IMR-90 (cell line): Measurements from ENCODE around the gene CD27. TPM values are rescaled to one million over a fixed set of nuclear protein-coding genes. Genes with fewer than 3 reads are reported as not detected.

Experiments
- ATAC-seq: fragments of 200-7000 bp; cut with Tn5 transposase; 2 replicates; pipeline ENCODE4 v1.9.1; 2020; ENCODE audit warnings: low read depth, mild to moderate bottlenecking, moderate library complexity
- BruUV-seq: library from RNA; stranded (reverse); fragments of 400-500 nt; replicated peaks from 2 replicates; lab custom pipeline; 2021; lab: Mats Ljungman, UMichigan
- CTCF ChIA-PET: fragments of 300-600 bp; formaldehyde crosslinking; extraction: SDS; loops from one replicate; lab custom pipeline; 2021; ENCODE audit warnings: antibody characterized with exemption; lab: Yijun Ruan, JAX
- POLR2A ChIA-PET: fragments of 300-600 bp; sonication (Branson Sonifier 250); formaldehyde crosslinking; loops from one replicate; lab custom pipeline; 2022; ENCODE audit warnings: antibody characterized with exemption; ENCODE audit not compliant: unreplicated experiment; lab: Charles Lee
- DNase-seq: peaks from one replicate; pipeline ENCODE4 v3.0.0; 2013
- H2AFZ ChIP-seq: replicated peaks from 2 replicates; pipeline ENCODE3; 2013; ENCODE audit warnings: low read length, mild to moderate bottlenecking; ENCODE audit not compliant: poor library complexity
- H2AK5ac ChIP-seq: 2 replicates; pipeline ENCODE4 v1.6.1; 2013; ENCODE audit warnings: low read depth, low read length, inconsistent platforms
- H2AK9ac ChIP-seq: replicated peaks from 2 replicates; pipeline ENCODE3; 2013; ENCODE audit warnings: mild to moderate bottlenecking, low read depth, low read length, moderate library complexity; ENCODE audit not compliant: poor library complexity
- H2BK120ac ChIP-seq: 2 replicates; pipeline ENCODE4 v1.6.1; 2013; ENCODE audit warnings: low read depth, low read length, inconsistent platforms
- H2BK15ac ChIP-seq: 3 replicates; pipeline ENCODE4 v1.6.1; 2013; ENCODE audit warnings: low read depth, low read length, inconsistent platforms
- H2BK20ac ChIP-seq: 2 replicates; pipeline ENCODE4 v1.6.1; 2013; ENCODE audit warnings: low read depth, mild to moderate bottlenecking, inconsistent platforms, low read length, moderate library complexity
- H2BK5ac ChIP-seq: 2 replicates; pipeline ENCODE4 v1.6.1; 2013; ENCODE audit warnings: mild to moderate bottlenecking, low read depth, low read length, inconsistent platforms; ENCODE audit not compliant: poor library complexity, severe bottlenecking
- H3K14ac ChIP-seq: replicated peaks from 2 replicates; pipeline ENCODE4 v1.6.1; 2013; ENCODE audit warnings: low read depth, low read length, inconsistent platforms
- H3K18ac ChIP-seq: 2 replicates; pipeline ENCODE4 v1.6.1; 2013; ENCODE audit warnings: low read depth, low read length, control low read depth
- H3K23ac ChIP-seq: 2 replicates; pipeline ENCODE4 v1.6.1; 2013; ENCODE audit warnings: low read depth, low read length, inconsistent platforms
- H3K27ac ChIP-seq: 2 replicates; pipeline ENCODE4 v1.5.1; 2013; ENCODE audit warnings: mild to moderate bottlenecking, control low read depth, low read length; ENCODE audit not compliant: insufficient read depth
- H3K27me3 ChIP-seq: 2 replicates; pipeline ENCODE4 v1.6.1; 2013; ENCODE audit warnings: low read length; ENCODE audit not compliant: control insufficient read depth, insufficient read depth
- H3K36me3 ChIP-seq: 2 replicates; pipeline ENCODE4 v1.6.1; 2013; ENCODE audit warnings: low read length, mixed read lengths; ENCODE audit not compliant: control insufficient read depth, insufficient read depth
- H3K4ac ChIP-seq: 2 replicates; pipeline ENCODE4 v1.6.1; 2013; ENCODE audit warnings: low read depth, low read length, inconsistent platforms
- H3K4me1 ChIP-seq: 2 replicates; pipeline ENCODE4 v1.6.1; 2013; ENCODE audit warnings: low read length, mixed read lengths; ENCODE audit not compliant: control insufficient read depth, insufficient read depth
- H3K4me2 ChIP-seq: 2 replicates; pipeline ENCODE4 v1.6.1; 2013; ENCODE audit warnings: low read depth, mild to moderate bottlenecking, control low read depth, low read length, moderate library complexity
- H3K4me3 ChIP-seq: 2 replicates; pipeline ENCODE4 v1.5.1; 2013; ENCODE audit warnings: low read depth, mild to moderate bottlenecking, control low read depth, low read length, moderate library complexity; ENCODE audit not compliant: insufficient read depth
- H3K56ac ChIP-seq: 2 replicates; pipeline ENCODE4 v1.6.1; 2013; ENCODE audit warnings: low read length, inconsistent platforms; ENCODE audit not compliant: insufficient read depth; ENCODE audit errors: extremely low read depth
- H3K79me1 ChIP-seq, 2 experiments: 2 replicates each; pipeline ENCODE4 v1.6.1; 2013; ENCODE audit warnings: low read length in 2 of 2, inconsistent platforms in 1 of 2, low read depth in 1 of 2
- H3K9ac ChIP-seq: 2 replicates; pipeline ENCODE4 v1.6.1; 2013; ENCODE audit warnings: low read depth, low read length, control low read depth
- H3K9me1 ChIP-seq: 2 replicates; pipeline ENCODE4 v1.6.1; 2013; ENCODE audit warnings: low read length, inconsistent platforms; ENCODE audit not compliant: insufficient read depth
- H3K9me3 ChIP-seq: 2 replicates; pipeline ENCODE4 v1.6.1; 2013; ENCODE audit warnings: low read length; ENCODE audit not compliant: control insufficient read depth, insufficient read depth
- H4K20me1 ChIP-seq: 2 replicates; pipeline ENCODE4 v1.6.1; 2013; ENCODE audit warnings: low read length, inconsistent platforms; ENCODE audit not compliant: insufficient read depth
- H4K5ac ChIP-seq: 2 replicates; pipeline ENCODE4 v1.6.1; 2013; ENCODE audit warnings: mild to moderate bottlenecking, low read depth, low read length, control low read depth
- H4K8ac ChIP-seq, 2 experiments: 2 replicates each; pipeline ENCODE4 v1.6.1; 2013; ENCODE audit warnings: low read depth in 2 of 2, low read length in 2 of 2, control low read depth in 1 of 2, inconsistent platforms in 1 of 2
- H4K91ac ChIP-seq: 2 replicates; pipeline ENCODE4 v1.6.1; 2013; ENCODE audit warnings: low read depth, low read length, inconsistent platforms; ENCODE audit not compliant: insufficient read depth
- BHLHE40 ChIP-seq: fragments of 150-350 bp; IDR thresholded peaks from 2 replicates; pipeline ENCODE4 v1.6.1; 2016; ENCODE audit warnings: mild to moderate bottlenecking, low read depth, low read length
- CEBPB ChIP-seq: IDR thresholded peaks from 2 replicates; pipeline ENCODE4 v1.6.1; 2012; ENCODE audit warnings: low read depth, low read length, improper control_type of control experiment
- CHD1 ChIP-seq: IDR thresholded peaks from 2 replicates; pipeline ENCODE4 v1.6.1; 2012; ENCODE audit warnings: low read depth, low read length, improper control_type of control experiment
- CTCF ChIP-seq: conservative IDR thresholded peaks from 2 replicates; pipeline ENCODE4 v1.5.1; 2012; ENCODE audit warnings: mild to moderate bottlenecking, low read depth, low read length, improper control_type of control experiment
- ELK1 ChIP-seq: fragments of 150-350 bp; IDR thresholded peaks from 2 replicates; pipeline ENCODE4 v1.6.1; 2016; ENCODE audit warnings: low read depth, mild to moderate bottlenecking, low read length, moderate library complexity, borderline replicate concordance
- FOS ChIP-seq: fragments of 150-350 bp; IDR thresholded peaks from 2 replicates; pipeline ENCODE4 v1.6.1; 2016; ENCODE audit warnings: low read depth, low read length
- MAFK ChIP-seq: IDR thresholded peaks from 2 replicates; pipeline ENCODE4 v1.6.1; 2012; ENCODE audit warnings: low read depth, low read length, improper control_type of control experiment
- MAZ ChIP-seq: IDR thresholded peaks from 2 replicates; pipeline ENCODE4 v1.6.1; 2012; ENCODE audit warnings: low read depth, mild to moderate bottlenecking, low read length, improper control_type of control experiment, moderate library complexity, borderline replicate concordance
- MXI1 ChIP-seq: IDR thresholded peaks from 2 replicates; pipeline ENCODE4 v1.6.1; 2012; ENCODE audit warnings: low read depth, mild to moderate bottlenecking, low read length, moderate library complexity, borderline replicate concordance
- NFE2L2 ChIP-seq: fragments of 150-350 bp; IDR thresholded peaks from 2 replicates; pipeline ENCODE4 v1.6.1; 2016; ENCODE audit warnings: low read depth, mild to moderate bottlenecking, low read length
- POLR2A ChIP-seq: IDR thresholded peaks from 2 replicates; pipeline ENCODE4 v1.6.1; 2012; ENCODE audit warnings: mild to moderate bottlenecking, low read depth, low read length
- RAD21 ChIP-seq: IDR thresholded peaks from 2 replicates; pipeline ENCODE4 v1.6.1; 2012; ENCODE audit warnings: low read length, improper control_type of control experiment
- RCOR1 ChIP-seq: IDR thresholded peaks from 2 replicates; pipeline ENCODE4 v1.6.1; 2012; ENCODE audit warnings: mild to moderate bottlenecking, low read length, improper control_type of control experiment; ENCODE audit not compliant: insufficient replicate concordance
- RFX5 ChIP-seq: IDR thresholded peaks from 2 replicates; pipeline ENCODE4 v1.8.0; 2012; ENCODE audit warnings: low read depth, mild to moderate bottlenecking, low read length, moderate library complexity
- SMC3 ChIP-seq: fragments of 150-350 bp; IDR thresholded peaks from 2 replicates; pipeline ENCODE4 v1.6.1; 2016; ENCODE audit warnings: low read depth, mild to moderate bottlenecking, antibody characterized with exemption, low read length, moderate library complexity
- USF2 ChIP-seq: fragments of 150-350 bp; IDR thresholded peaks from 2 replicates; pipeline ENCODE4 v1.6.1; 2017; ENCODE audit warnings: mild to moderate bottlenecking, antibody characterized with exemption, low read length, low read depth
- WGBS, 2 experiments: methylation state at CpG; one replicate each; pipeline versions ENCODE4 v1.1.5 to v1.1.7; 2013; ENCODE audit warnings: missing lambda C conversion rate in 2 of 2; ENCODE audit not compliant: insufficient read length in 1 of 2; ENCODE audit errors: extremely low coverage in 2 of 2; 5-methylcytosine and 5-hydroxymethylcytosine counted together
- dilution Hi-C: fragments of 300-500 bp; cut with HindIII; formaldehyde crosslinking; loops from one replicate; pipeline ENCODE4 v1.14.3; 2018; ENCODE audit warnings: low sequenced_read_pairs; ENCODE audit not compliant: unreplicated experiment
- in situ Hi-C: fragments of 300-500 bp; cut with MboI; formaldehyde crosslinking; loops from 3 replicates; pipeline ENCODE4 v1.14.3; 2019; ENCODE audit warnings: low sequenced_read_pairs, inconsistent platforms, mixed read lengths
- intact Hi-C: fragments of 100-400 bp; cut with micrococcal nuclease; formaldehyde crosslinking; loops from 2 replicates; pipeline ENCODE4 v1.10.0; 2022
- polyA plus RNA-seq, 3 experiments: library from polyadenylated mRNA; depleted of rRNA; stranded (reverse); fragments of >200 nt; gene quantifications; 2 replicates each; pipeline ENCODE4 v1.2.3, GENCODE V29; 2012; ENCODE audit warnings: low replicate concordance in 1 of 3
- total RNA-seq: library from RNA; depleted of rRNA; stranded (reverse); fragments of >200 nt; gene quantifications from 2 replicates; pipeline ENCODE4 v1.2.3, GENCODE V29; 2012

CD27 gene
- total and polyA plus RNA-seq, 2 of the 4 experiments (the other 2 are of a cell fraction) = 0.07 TPM; not detected in 1

GRCh38 chr12:6472491-6472890 lies 27.7 kb downstream of the CD27 start:
- Histone ChIP-seq H2AK9ac (no peak overlapping the region), H3K79me1 (peaks cover 8 to 26% of the 10 kb centered on the region in 2 experiments), H3K23ac (no peak overlapping the region), H2BK15ac (no peak overlapping the region), H3K9me1 (peaks cover 6% of the 10 kb centered on the region; the same call in 1 of the 2 replicates), H3K4ac (no peak overlapping the region), H3K4me1 (peaks cover 4% of the 10 kb centered on the region), H3K56ac (no peak overlapping the region), H2AK5ac (no peak overlapping the region), H3K9me3 (no peaks in the 10 kb centered on the region), H4K91ac (no peak overlapping the region), H4K20me1 (peaks cover 15% of the 10 kb centered on the region), H2BK20ac (no peak overlapping the region), H4K8ac (no peak overlapping the region), H3K9ac (no peak overlapping the region), H3K36me3 (no peaks in the 10 kb centered on the region), H3K4me2 (no peak overlapping the region), H3K18ac (no peak overlapping the region), H3K27ac (no peak overlapping the region), H4K5ac (no peak overlapping the region), H3K27me3 (no peaks in the 10 kb centered on the region), H2AFZ (no peak overlapping the region), H2BK5ac (no peak overlapping the region), H3K4me3 (no peak overlapping the region), H3K14ac (no peak overlapping the region), H2BK120ac (no peak overlapping the region)
- dilution Hi-C loops = no loop called here
- no TSS peak for BruUV-seq
- ATAC-seq = no peak
- CTCF ChIA-PET = interaction anchor here (0.6 kb wide), 1 partner anchor 83 kb away, joined by 7 read pairs; no protein-coding TSS in a partner anchor
- TF ChIP-seq MXI1 (no peak), ELK1 (no peak), RFX5 (no peak), CHD1 (no peak), SMC3 (no peak), MAZ (no peak), FOS (no peak), NFE2L2 (no peak), CEBPB (no peak), POLR2A (no peak), USF2 (no peak), RAD21 (no peak), CTCF (no peak), MAFK (no peak), RCOR1 (no peak), BHLHE40 (no peak)
- intact Hi-C loops = no loop called here
- no peak for DNase-seq
- 89% methylated on average over 3 of the region's 11 CpGs; no CpG with 5 or more reads in 1 of the 2 experiments for WGBS, 2 experiments
- in situ Hi-C loops = loop anchor here (25.0 kb wide), 1 partner anchor 285 kb away; no protein-coding TSS in a partner anchor
- POLR2A ChIA-PET = interaction anchor here (1.0 kb wide), 1 partner anchor 62 kb away, joined by 3 read pairs; the partner anchor contains the start of gene GAPDH
